CD4-positive, alpha-beta memory T cell (primary cell): ENCODE data around the gene SMC1B. TPM values are rescaled to one million over a fixed set of nuclear protein-coding genes. Genes with fewer than 3 reads are reported as not detected.
A peak's percentile ranks its signal among the peaks of the same experiment; 100 is the strongest.

Source experiments
- CTCF ChIA-PET: fragments of 350-600 bp; sonication (Branson Sonifier 250); formaldehyde crosslinking; loops from one replicate; lab custom pipeline; 2021; ENCODE audit warnings: inconsistent platforms; ENCODE audit not compliant: partially characterized antibody; lab: Charles Lee
- POLR2A ChIA-PET: fragments of 350-600 bp; sonication (Branson Sonifier 250); formaldehyde crosslinking; loops from one replicate; lab custom pipeline; 2021; ENCODE audit not compliant: partially characterized antibody; lab: Charles Lee
- DNase-seq, 5 donors: peaks; one replicate each; pipeline versions ENCODE4 v3.0.0 to v3.0.0-alpha.2; 2020 to 2022; ENCODE audit warnings: mixed read lengths in 1 of 5
- H3K27ac ChIP-seq: one replicate; pipeline ENCODE4 v1.7.0; 2013; ENCODE audit warnings: low read depth, low read length
- H3K27me3 ChIP-seq: 2 replicates; pipeline ENCODE4 v1.7.0; 2013; ENCODE audit warnings: mild to moderate bottlenecking, low read length, moderate library complexity; ENCODE audit not compliant: insufficient read depth
- H3K36me3 ChIP-seq: 2 replicates; pipeline ENCODE4 v1.7.0; 2013; ENCODE audit warnings: mild to moderate bottlenecking, low read length, moderate library complexity; ENCODE audit not compliant: insufficient read depth
- H3K4me1 ChIP-seq: 2 replicates; pipeline ENCODE4 v1.7.0; 2013; ENCODE audit warnings: mild to moderate bottlenecking, low read length, moderate library complexity; ENCODE audit not compliant: insufficient read depth
- H3K4me3 ChIP-seq, 2 donors: one replicate each; pipeline ENCODE4 v1.7.0; 2013; ENCODE audit warnings: low read length in 2 of 2, mild to moderate bottlenecking in 1 of 2
- H3K9me3 ChIP-seq, 2 donors: one replicate each; pipeline ENCODE4 v1.7.0; 2013; ENCODE audit warnings: low read length in 2 of 2, control low read depth in 1 of 2; ENCODE audit not compliant: control insufficient read depth in 1 of 2
- H3K27ac Mint-ChIP-seq, 7 donors: one replicate each; pipeline ENCODE4 v1.8.0; 2020 to 2021; ENCODE audit warnings: mixed read lengths in 7 of 7, mild to moderate bottlenecking in 6 of 7, inconsistent platforms in 3 of 7, moderate library complexity in 3 of 7
- H3K27me3 Mint-ChIP-seq, 2 donors: one replicate each; pipeline ENCODE4 v1.8.0; 2020 to 2021; ENCODE audit warnings: mixed read lengths in 2 of 2
- H3K36me3 Mint-ChIP-seq, 2 donors: one replicate each; pipeline ENCODE4 v1.8.0; 2020 to 2021; ENCODE audit warnings: mixed read lengths in 2 of 2, inconsistent platforms in 1 of 2, mild to moderate bottlenecking in 1 of 2
- H3K4me1 Mint-ChIP-seq, 4 donors: one replicate each; pipeline ENCODE4 v1.8.0; 2020 to 2021; ENCODE audit warnings: mixed read lengths in 4 of 4, mild to moderate bottlenecking in 1 of 4
- H3K4me3 Mint-ChIP-seq, 8 donors: one replicate each; pipeline ENCODE4 v1.8.0; 2020 to 2021; ENCODE audit warnings: mixed read lengths in 8 of 8, mild to moderate bottlenecking in 7 of 8, moderate library complexity in 6 of 8, inconsistent platforms in 3 of 8
- H3K9me3 Mint-ChIP-seq, 8 donors: one replicate each; pipeline ENCODE4 v1.8.0; 2020 to 2021; ENCODE audit warnings: mixed read lengths in 8 of 8, mild to moderate bottlenecking in 5 of 8, inconsistent platforms in 3 of 8, moderate library complexity in 1 of 8
- intact Hi-C: fragments of 100-400 bp; cut with micrococcal nuclease; formaldehyde crosslinking; loops from one replicate; pipeline ENCODE4 v1.15.1; 2023
- polyA plus RNA-seq, 2 donors: library from polyadenylated mRNA; unstranded; fragments of 300-500 nt; fragmentation: Illumina TruSeq; gene quantifications; one replicate each; pipeline ENCODE4 v1.2.3, GENCODE V29; 2021
- total RNA-seq, 2 experiments: library from RNA; stranded (reverse); gene quantifications; one replicate each; pipeline ENCODE4 v1.2.3, GENCODE V29; 2021

Gene SMC1B
- total and polyA plus RNA-seq, 4 experiments from 2014 or later, result 0.08 TPM; not detected in 3

DNA sequence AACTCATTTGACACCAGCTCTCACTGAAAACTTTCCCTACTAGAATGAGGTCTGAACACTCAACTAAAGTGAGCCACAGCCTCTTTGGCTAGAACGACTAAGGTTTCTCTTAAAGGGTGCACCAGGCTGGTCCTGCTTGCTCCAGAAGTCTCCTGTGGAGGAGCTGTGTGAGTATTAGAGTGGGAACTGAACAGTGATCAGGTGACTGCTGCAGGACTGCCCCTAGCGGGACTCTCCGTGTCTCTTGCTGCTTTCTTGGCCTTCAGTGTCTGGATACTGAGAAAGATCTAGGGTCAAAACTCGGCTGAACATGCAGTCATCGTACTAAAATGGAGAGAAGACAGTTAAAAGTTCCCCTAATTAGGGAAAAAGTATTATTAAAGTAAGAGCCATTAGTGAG is 69.1 kb downstream of the SMC1B start:
- CTCF ChIA-PET, result no interaction called here
- intact Hi-C loops, result no loop called here

DNA sequence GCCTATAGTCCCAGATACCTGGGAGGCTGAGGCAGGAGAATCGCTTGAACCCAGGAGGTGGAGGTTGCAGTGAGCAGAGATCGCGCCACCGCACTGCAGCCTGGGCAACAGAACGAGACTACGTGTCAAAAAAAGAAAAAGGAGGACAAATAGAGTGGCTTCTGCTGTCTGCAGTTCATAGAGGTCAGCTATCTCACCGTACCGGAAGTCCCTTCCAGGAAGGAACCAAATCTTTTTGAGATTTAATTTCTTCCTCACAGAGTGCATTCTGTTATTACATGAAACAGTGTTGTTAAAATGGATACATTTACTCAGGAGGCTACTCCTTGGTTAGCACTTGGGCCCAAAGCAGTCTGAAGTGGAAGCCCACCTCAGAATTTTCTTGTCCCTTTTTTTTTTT is 70.3 kb downstream of the SMC1B start:
- Histone ChIP-seq H3K36me3 (peaks cover 27% of the 10 kb centered on the region), H3K27ac (no peak overlapping the region), H3K4me3 (no peak overlapping the region), H3K4me1 (peaks cover 9% of the 10 kb centered on the region), H3K27me3 (no peaks in the 10 kb centered on the region), H3K9me3 (no peaks in the 10 kb centered on the region)
- POLR2A ChIA-PET, result no interaction called here
- CTCF ChIA-PET, result no interaction called here
- H3K27ac Mint-ChIP-seq, result peak overlapping the region in 1 of 7 donors; percentile 30
- no peak overlapping the region for H3K4me3 Mint-ChIP-seq
- no peak for DNase-seq
- H3K9me3 Mint-ChIP-seq, result no peaks in the 10 kb centered on the region
- peaks cover 42 to 57% of the 10 kb centered on the region in 2 donors for H3K36me3 Mint-ChIP-seq
- peaks cover 8 to 13% (median 9%) of the 10 kb centered on the region in 4 donors for H3K4me1 Mint-ChIP-seq
- intact Hi-C loops, result no loop called here
- no peaks in the 10 kb centered on the region for H3K27me3 Mint-ChIP-seq

More for the DNA sequence above, 69.1 kb downstream of the SMC1B start:
- Histone ChIP-seq H3K4me1 (peaks cover 9% of the 10 kb centered on the region), H3K9me3 (no peaks in the 10 kb centered on the region), H3K27ac (no peak overlapping the region), H3K27me3 (no peaks in the 10 kb centered on the region), H3K36me3 (peaks cover 27% of the 10 kb centered on the region), H3K4me3 (no peak overlapping the region)
- POLR2A ChIA-PET, result no interaction called here
- Mint-ChIP-seq H3K27ac (peak overlapping the region in 3 of 7 donors; percentile 15 to 39 (median 32)), H3K27me3 (no peaks in the 10 kb centered on the region), H3K4me3 (no peak overlapping the region), H3K36me3 (peaks cover 36 to 50% of the 10 kb centered on the region in 2 donors), H3K9me3 (no peaks in the 10 kb centered on the region), H3K4me1 (peaks cover 8 to 13% (median 9%) of the 10 kb centered on the region in 4 donors)
- DNase-seq, result no peak

DNA sequence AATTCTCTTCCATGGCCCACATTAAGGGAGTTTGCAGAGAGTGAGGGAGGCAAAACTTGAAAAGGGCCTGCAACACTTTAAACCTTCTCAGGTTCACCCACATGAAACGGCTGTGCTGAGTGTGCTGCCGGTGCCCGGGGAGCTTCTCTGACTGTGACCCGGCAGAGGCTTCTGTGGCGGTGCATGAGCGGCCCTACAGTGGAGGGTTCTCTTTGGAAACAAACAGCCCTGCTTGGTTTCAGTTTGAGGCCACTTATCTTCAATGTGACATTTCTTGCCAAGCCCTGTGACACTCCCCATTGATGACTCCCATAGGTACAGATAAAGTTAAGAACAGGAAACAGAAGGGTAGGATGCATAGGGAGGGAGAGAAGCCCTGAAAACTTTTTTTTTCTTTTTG is 71.9 kb downstream of the SMC1B start:
- Histone ChIP-seq H3K9me3 (no peaks in the 10 kb centered on the region), H3K27ac (no peak overlapping the region), H3K36me3 (peaks cover 41% of the 10 kb centered on the region), H3K4me1 (peaks cover 9% of the 10 kb centered on the region), H3K27me3 (no peaks in the 10 kb centered on the region), H3K4me3 (no peak overlapping the region)
- Mint-ChIP-seq H3K36me3 (peaks cover 53 to 71% of the 10 kb centered on the region in 2 donors), H3K27ac (peak overlapping the region; percentile 57 to 88 (median 80)), H3K27me3 (no peaks in the 10 kb centered on the region), H3K4me1 (peaks cover 6 to 13% (median 8%) of the 10 kb centered on the region in 4 donors), H3K4me3 (peak overlapping the region in 3 of 8 donors; percentile 27 to 58 (median 49)), H3K9me3 (no peaks in the 10 kb centered on the region)
- ChIA-PET CTCF (interaction anchor here (1.1 kb wide), 1 partner anchor 74 kb away, joined by 3 read pairs; no protein-coding TSS in a partner anchor), POLR2A (interaction anchor here (2.0 kb wide), 1 partner anchor 24 kb away, joined by 8 read pairs; no protein-coding TSS in a partner anchor)
- intact Hi-C loops, result no loop called here
- peak; percentile 50 to 59 (median 53) for DNase-seq

DNA sequence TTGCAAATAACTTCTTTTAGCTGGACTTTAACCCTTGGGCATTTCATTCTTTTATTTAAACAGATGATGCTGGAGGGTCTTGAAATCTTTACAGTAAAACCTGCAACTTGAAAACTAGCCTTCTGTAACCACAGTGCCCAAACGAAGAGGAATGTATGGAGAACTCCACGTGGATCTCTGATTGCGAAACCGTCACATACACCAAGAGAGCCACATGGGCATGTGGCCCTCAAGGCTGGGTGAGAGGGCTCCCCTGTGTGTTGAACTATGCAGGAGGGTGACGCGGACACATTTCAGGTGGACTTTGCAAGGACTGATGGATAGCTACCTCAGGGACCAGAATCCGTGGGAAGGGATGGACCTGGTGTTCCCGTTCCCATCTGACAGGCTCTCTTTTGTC is 73.1 kb downstream of the SMC1B start:
- H3K9me3 Mint-ChIP-seq, result no peaks in the 10 kb centered on the region
- peaks cover 54 to 75% of the 10 kb centered on the region in 2 donors for H3K36me3 Mint-ChIP-seq
- H3K4me3 ChIP-seq, result no peak overlapping the region
- ChIA-PET CTCF (interaction anchor here (1.1 kb wide), 1 partner anchor 73 kb away, joined by 3 read pairs; no protein-coding TSS in a partner anchor), POLR2A (interaction anchor here (0.6 to 2.0 kb wide), 2 partner anchors 21 to 23 kb away, joined by 3 to 8 read pairs; no protein-coding TSS in a partner anchor)
- peak overlapping the region in 4 of 7 donors; percentile 7 to 72 (median 47) for H3K27ac Mint-ChIP-seq
- peaks cover 50% of the 10 kb centered on the region for H3K36me3 ChIP-seq
- DNase-seq, result no peak
- no peak overlapping the region for H3K27ac ChIP-seq
- H3K27me3 Mint-ChIP-seq, result no peaks in the 10 kb centered on the region
- no peaks in the 10 kb centered on the region for H3K9me3 ChIP-seq
- intact Hi-C loops, result no loop called here
- peak overlapping the region in 1 of 8 donors; percentile 58 for H3K4me3 Mint-ChIP-seq
- no peaks in the 10 kb centered on the region for H3K27me3 ChIP-seq
- peaks cover 6 to 13% (median 8%) of the 10 kb centered on the region in 4 donors for H3K4me1 Mint-ChIP-seq
- H3K4me1 ChIP-seq, result peaks cover 9% of the 10 kb centered on the region

DNA sequence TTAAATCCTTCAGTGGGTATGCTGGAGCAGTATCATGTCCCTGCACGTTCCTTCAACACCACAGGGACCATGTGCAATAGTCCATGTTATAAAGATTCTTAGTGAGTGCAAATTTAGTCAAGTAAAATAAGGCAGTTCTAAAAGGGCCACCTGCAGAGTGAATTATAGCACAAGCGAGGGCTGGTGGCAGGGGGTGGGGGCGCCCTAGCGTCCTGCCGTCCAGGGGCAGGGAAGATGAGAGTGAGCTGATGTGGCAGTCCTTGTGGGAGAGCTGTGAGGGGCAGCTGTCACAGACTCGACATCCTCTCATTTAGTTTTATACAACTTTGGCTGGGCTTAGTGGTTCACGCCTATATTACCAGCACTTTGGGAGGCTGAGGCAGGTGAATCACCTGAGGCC is 74.6 kb downstream of the SMC1B start:
- intact Hi-C loops, result no loop called here
- H3K27me3 ChIP-seq, result no peaks in the 10 kb centered on the region
- H3K27ac ChIP-seq, result no peak overlapping the region
- no peaks in the 10 kb centered on the region for H3K9me3 Mint-ChIP-seq
- H3K4me3 ChIP-seq, result no peak overlapping the region
- H3K36me3 ChIP-seq, result peaks cover 52% of the 10 kb centered on the region
- H3K27ac Mint-ChIP-seq, result peak overlapping the region in 3 of 7 donors; percentile 5 to 60 (median 42)
- ChIA-PET POLR2A (no interaction called here), CTCF (no interaction called here)
- peaks cover 56 to 79% of the 10 kb centered on the region in 2 donors for H3K36me3 Mint-ChIP-seq
- peaks cover 9% of the 10 kb centered on the region for H3K4me1 ChIP-seq
- no peaks in the 10 kb centered on the region for H3K9me3 ChIP-seq
- H3K4me1 Mint-ChIP-seq, result peaks cover 8 to 18% (median 12%) of the 10 kb centered on the region in 4 donors
- H3K27me3 Mint-ChIP-seq, result no peaks in the 10 kb centered on the region
- no peak for DNase-seq
- H3K4me3 Mint-ChIP-seq, result no peak overlapping the region

DNA sequence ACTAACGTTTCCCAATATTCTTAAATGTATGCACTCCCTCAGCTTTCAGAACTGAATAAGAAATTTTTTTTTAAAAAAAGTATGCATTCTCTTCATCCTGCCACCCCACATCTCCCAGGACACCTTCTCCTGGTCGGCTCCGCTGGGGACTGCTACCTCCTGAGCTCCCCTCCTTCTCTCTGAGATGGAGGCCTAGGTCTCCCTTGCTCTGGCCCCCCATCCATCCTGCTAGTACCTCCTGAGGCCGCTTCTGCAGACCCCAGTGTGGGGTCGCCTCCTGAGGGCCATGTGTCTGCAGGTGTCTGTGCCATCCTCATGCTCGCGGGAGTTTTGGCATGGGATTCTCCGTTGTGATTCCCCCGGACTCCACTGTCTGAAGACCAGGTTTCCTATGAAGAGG is 75.9 kb downstream of the SMC1B start:
- H3K36me3 ChIP-seq, result peaks cover 49% of the 10 kb centered on the region
- no peaks in the 10 kb centered on the region for H3K27me3 ChIP-seq
- no peak overlapping the region for H3K4me3 ChIP-seq
- H3K4me1 ChIP-seq, result peaks cover 9% of the 10 kb centered on the region
- H3K4me1 Mint-ChIP-seq, result peaks cover 8 to 18% (median 12%) of the 10 kb centered on the region in 4 donors
- ChIA-PET CTCF (no interaction called here), POLR2A (no interaction called here)
- intact Hi-C loops, result no loop called here
- no peak overlapping the region for H3K27ac ChIP-seq
- H3K36me3 Mint-ChIP-seq, result peaks cover 60 to 83% of the 10 kb centered on the region in 2 donors
- no peaks in the 10 kb centered on the region for H3K27me3 Mint-ChIP-seq
- no peak overlapping the region for H3K4me3 Mint-ChIP-seq
- H3K27ac Mint-ChIP-seq, result peak overlapping the region in 5 of 7 donors; percentile 27 to 85 (median 41)
- no peaks in the 10 kb centered on the region for H3K9me3 ChIP-seq
- no peaks in the 10 kb centered on the region for H3K9me3 Mint-ChIP-seq
- no peak for DNase-seq

DNA sequence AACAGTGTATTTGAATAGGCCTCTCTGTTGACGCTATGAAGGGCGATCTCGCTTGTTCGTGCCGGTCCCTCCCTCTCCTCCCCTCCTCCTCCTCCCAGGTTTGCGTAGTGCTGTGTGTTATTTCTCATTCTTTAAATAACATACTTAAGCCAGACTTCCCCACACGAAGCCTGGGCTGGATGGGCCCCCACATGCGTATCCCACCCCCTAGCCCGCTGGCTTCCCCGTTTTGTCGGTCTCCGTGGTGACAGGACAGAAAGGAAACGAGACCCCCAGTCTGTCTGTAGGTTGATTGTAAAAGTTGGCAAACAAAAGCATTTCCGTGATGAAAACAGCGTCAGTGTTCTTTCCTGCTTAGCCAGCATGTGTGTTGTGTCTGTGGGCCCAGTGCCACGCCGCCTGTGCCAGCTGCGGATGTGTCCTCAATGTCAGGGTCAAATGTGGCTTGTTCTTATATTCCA is 76.4 kb downstream of the SMC1B start:
- intact Hi-C loops, result no loop called here
- POLR2A ChIA-PET, result no interaction called here
- Mint-ChIP-seq H3K4me3 (no peak overlapping the region), H3K36me3 (peaks cover 60 to 86% of the 10 kb centered on the region in 2 donors), H3K9me3 (no peaks in the 10 kb centered on the region), H3K27me3 (no peaks in the 10 kb centered on the region), H3K27ac (peak overlapping the region in 5 of 7 donors; percentile 18 to 59 (median 41)), H3K4me1 (peaks cover 8 to 18% (median 12%) of the 10 kb centered on the region in 4 donors)
- CTCF ChIA-PET, result no interaction called here
- H3K4me1 ChIP-seq, result peaks cover 9% of the 10 kb centered on the region
- no peak for DNase-seq
- no peak overlapping the region for H3K4me3 ChIP-seq
- H3K27me3 ChIP-seq, result no peaks in the 10 kb centered on the region
- peaks cover 54% of the 10 kb centered on the region for H3K36me3 ChIP-seq
- H3K9me3 ChIP-seq, result no peaks in the 10 kb centered on the region
- H3K27ac ChIP-seq, result no peak overlapping the region
